ENCODE results near the gene GALR2. TPM values are rescaled to one million over a fixed set of nuclear protein-coding genes. Genes with fewer than 3 reads are reported as not detected.
A peak's percentile ranks its signal among the peaks of the same experiment; 100 is the strongest.

Gene GALR2
- total and polyA plus RNA-seq, 4 donors: 0.20 to 0.44 (median 0.40) TPM; not detected in 1

GRCh38 chr17:76122431-76123190, 48.0 kb downstream of the GALR2 start:
- Histone ChIP-seq H3K9ac (ENCODE audit: insufficient read depth in 1 of 2, low read length in 2 of 2) (no peak overlapping the region), H3K36me3 (ENCODE audit: control insufficient read depth in 4 of 4, insufficient read depth in 4 of 4, low read length in 4 of 4) (no peaks in the 10 kb centered on the region), H3K4me1 (ENCODE audit: control insufficient read depth in 5 of 5, insufficient read depth in 5 of 5, low read length in 5 of 5) (peaks cover 0 to 9% (median 3%) of the 10 kb centered on the region in 5 donors), H3K9me3 (ENCODE audit: control insufficient read depth in 4 of 4, insufficient read depth in 3 of 4, low read length in 3 of 4) (no peaks in the 10 kb centered on the region), H3K4me3 (no peak overlapping the region), H3K27ac (ENCODE audit: low read depth in 1 of 2, low read length in 1 of 2) (no peak overlapping the region), H3K27me3 (ENCODE audit: control insufficient read depth in 3 of 3, insufficient read depth in 3 of 3, low read length in 2 of 3) (no peaks in the 10 kb centered on the region)
- WGBS, 2 donors: 89 to 90% methylated on average over 24 of the region's 24 CpGs
- DNase-seq (peak in 1 of 3 donors; percentile 12), ATAC-seq (ENCODE audit: insufficient read depth, low FRiP score) (no peak)
- no peak for TF ChIP-seq CTCF (IDR thresholded peaks at IDR 0.05; ENCODE audit: control extremely low read depth, extremely low read depth)

GRCh38 chr17:76123191-76123499, 48.6 kb downstream of the GALR2 start:
- DNase-seq: no peak
- 66 to 71% methylated on average over 5 of the region's 5 CpGs for whole genome bisulfite sequencing, 2 donors
- no peak for TF ChIP-seq CTCF (IDR thresholded peaks at IDR 0.05; ENCODE audit: control extremely low read depth, extremely low read depth)
- no peaks in the 10 kb centered on the region for H3K27me3 ChIP-seq (ENCODE audit: control insufficient read depth in 3 of 3, insufficient read depth in 3 of 3, low read length in 2 of 3)
- no peak for ATAC-seq (ENCODE audit: insufficient read depth, low FRiP score)
- no peaks in the 10 kb centered on the region for H3K9me3 ChIP-seq (ENCODE audit: control insufficient read depth in 4 of 4, insufficient read depth in 3 of 4, low read length in 3 of 4)
- H3K4me3 ChIP-seq: no peak overlapping the region
- no peaks in the 10 kb centered on the region for H3K36me3 ChIP-seq (ENCODE audit: control insufficient read depth in 4 of 4, insufficient read depth in 4 of 4, low read length in 4 of 4)
- H3K4me1 ChIP-seq (ENCODE audit: control insufficient read depth in 5 of 5, insufficient read depth in 5 of 5, low read length in 5 of 5): peaks cover 0 to 9% (median 3%) of the 10 kb centered on the region in 5 donors
- H3K9ac ChIP-seq (ENCODE audit: insufficient read depth in 1 of 2, low read length in 2 of 2): no peak overlapping the region
- H3K27ac ChIP-seq (ENCODE audit: low read depth in 1 of 2, low read length in 1 of 2): no peak overlapping the region

- Histone ChIP-seq H3K9ac (ENCODE audit: insufficient read depth in 1 of 2, low read length in 2 of 2) (no peak overlapping the region), H3K4me1 (ENCODE audit: control insufficient read depth in 5 of 5, insufficient read depth in 5 of 5, low read length in 5 of 5) (peaks cover 0 to 9% (median 3%) of the 10 kb centered on the region in 5 donors), H3K36me3 (ENCODE audit: control insufficient read depth in 4 of 4, insufficient read depth in 4 of 4, low read length in 4 of 4) (no peaks in the 10 kb centered on the region), H3K4me3 (no peak overlapping the region), H3K9me3 (ENCODE audit: control insufficient read depth in 4 of 4, insufficient read depth in 3 of 4, low read length in 3 of 4) (no peaks in the 10 kb centered on the region), H3K27ac (ENCODE audit: low read depth in 1 of 2, low read length in 1 of 2) (no peak overlapping the region), H3K27me3 (ENCODE audit: control insufficient read depth in 3 of 3, insufficient read depth in 3 of 3, low read length in 2 of 3) (no peaks in the 10 kb centered on the region)
- 65 to 91% methylated on average over 9 of the region's 9 CpGs for WGBS, 2 donors
- ATAC-seq (ENCODE audit: insufficient read depth, low FRiP score): no peak
- no peak for TF ChIP-seq CTCF (IDR thresholded peaks at IDR 0.05; ENCODE audit: control extremely low read depth, extremely low read depth)
- DNase-seq: no peak
Measured at GRCh38 chr17:76123749-76124581, 49.4 kb downstream of the GALR2 start.

Measured in lung (tissue), 12 donors.